ENCODE data around the gene DIP2B.

DIP2B gene

GRCh38 chr12:50787618-50788017 is 282.8 kb downstream of the DIP2B start:
- Histone ChIP-seq H3K4me2 (ENCODE audit: low read length) (no peak overlapping the region), H3K27ac (ENCODE audit: low read length) (no peak overlapping the region), H3K27me3 (ENCODE audit: low read depth, low read length) (no peaks in the 10 kb centered on the region), H2AFZ (ENCODE audit: low read depth, low read length) (no peak overlapping the region), H3K9me3 (ENCODE audit: insufficient read depth, low read length) (peaks cover 5% of the 10 kb centered on the region; the same call in 1 of the 2 replicates), H3K9ac (ENCODE audit: low read length) (no peak overlapping the region), H3K79me2 (ENCODE audit: low read length) (peaks cover 7% of the 10 kb centered on the region), H3K4me3 (ENCODE audit: low read length) (no peak overlapping the region), H3K4me1 (ENCODE audit: low read length) (peaks cover 20% of the 10 kb centered on the region), H4K20me1 (ENCODE audit: insufficient read depth, low read length) (peaks cover 4% of the 10 kb centered on the region; the same call in 1 of the 2 replicates), H3K36me3 (replicated peaks; ENCODE audit: low read depth, low read length) (peaks cover 32% of the 10 kb centered on the region)
- no peak for TF ChIP-seq CTCF (IDR thresholded peaks at IDR 0.05; ENCODE audit: low read depth, low read length)

- Histone ChIP-seq H3K4me1 (ENCODE audit: low read length) (peaks cover 24% of the 10 kb centered on the region), H3K9me3 (ENCODE audit: insufficient read depth, low read length) (peaks cover 5% of the 10 kb centered on the region; the same call in 1 of the 2 replicates), H3K27me3 (ENCODE audit: low read depth, low read length) (no peaks in the 10 kb centered on the region), H3K4me2 (ENCODE audit: low read length) (no peak overlapping the region), H3K27ac (ENCODE audit: low read length) (no peak overlapping the region), H3K79me2 (ENCODE audit: low read length) (peaks cover 7% of the 10 kb centered on the region), H3K36me3 (replicated peaks; ENCODE audit: low read depth, low read length) (peaks cover 32% of the 10 kb centered on the region), H2AFZ (ENCODE audit: low read depth, low read length) (no peak overlapping the region), H3K9ac (ENCODE audit: low read length) (no peak overlapping the region), H4K20me1 (ENCODE audit: insufficient read depth, low read length) (peaks cover 4% of the 10 kb centered on the region; the same call in 1 of the 2 replicates), H3K4me3 (ENCODE audit: low read length) (no peak overlapping the region)
- TF ChIP-seq CTCF (IDR thresholded peaks at IDR 0.05; ENCODE audit: low read depth, low read length) (no peak), EZH2phosphoT487 (IDR thresholded peaks at IDR 0.05; ENCODE audit: low read depth) (no peak)
These were observed 283.8 kb downstream of the DIP2B start for GRCh38 chr12:50788561-50788960.

GRCh38 chr12:50790081-50790480 is 285.3 kb downstream of the DIP2B start:
- Histone ChIP-seq H3K79me2 (ENCODE audit: low read length) (peaks cover 7% of the 10 kb centered on the region), H3K9me3 (ENCODE audit: insufficient read depth, low read length) (peaks cover 5% of the 10 kb centered on the region; the same call in 1 of the 2 replicates), H3K4me1 (ENCODE audit: low read length) (peaks cover 13% of the 10 kb centered on the region), H3K4me3 (ENCODE audit: low read length) (no peak overlapping the region), H3K36me3 (replicated peaks; ENCODE audit: low read depth, low read length) (peaks cover 32% of the 10 kb centered on the region), H4K20me1 (ENCODE audit: insufficient read depth, low read length) (no peaks in the 10 kb centered on the region; the same call in 1 of the 2 replicates), H3K9ac (ENCODE audit: low read length) (no peak overlapping the region), H3K4me2 (ENCODE audit: low read length) (no peak overlapping the region), H3K27me3 (ENCODE audit: low read depth, low read length) (no peaks in the 10 kb centered on the region), H2AFZ (ENCODE audit: low read depth, low read length) (no peak overlapping the region), H3K27ac (ENCODE audit: low read length) (no peak overlapping the region)
- TF ChIP-seq CTCF (IDR thresholded peaks at IDR 0.05; ENCODE audit: low read depth, low read length) (no peak), EZH2phosphoT487 (IDR thresholded peaks at IDR 0.05; ENCODE audit: low read depth) (no peak)

Data from OCI-LY3 (cell line).